A549 (cell line): ENCODE results near the gene FASTKD3. TPM values are rescaled to one million over a fixed set of nuclear protein-coding genes. Genes with fewer than 3 reads are reported as not detected.

Experiments
- ATAC-seq, 2 experiments: fragments of 200-7000 bp in 1 of 2; fragments of >200 bp in 1 of 2; cut with Nextera tagmentation in 1 of 2; cut with Tn5 transposase in 1 of 2; 3 replicates each; pipeline versions ENCODE4 v1.8.0 to v1.9.1; 2018 to 2020; ENCODE audit warnings: mild to moderate bottlenecking in 1 of 2, moderate library complexity in 1 of 2
- CTCF ChIA-PET: fragments of 300-600 bp; sonication (Branson Sonifier 250); formaldehyde crosslinking; extraction: SDS; loops from one replicate; lab custom pipeline; 2021; ENCODE audit warnings: antibody characterized with exemption, inconsistent platforms; lab: Yijun Ruan, JAX
- POLR2A ChIA-PET: fragments of 350-600 bp; formaldehyde crosslinking; extraction: SDS; loops from one replicate; lab custom pipeline; 2021; ENCODE audit warnings: antibody characterized with exemption, inconsistent platforms; lab: Yijun Ruan, JAX
- DNase-seq, 2 experiments: peaks; one replicate each; pipeline versions ENCODE4 v3.0.0 to v3.0.0-alpha.2; 2011 to 2016; ENCODE audit warnings: low read depth in 1 of 2, low spot score in 1 of 2
- FAIRE-seq: peaks from 2 replicates; lab custom pipeline; 2011; peaks lifted over from hg19 to GRCh38; lab: Jason Lieb, UNC
- H3K27ac ChIP-seq, 2 experiments: fragments of >200 bp; sonication (Bioruptor Twin); formaldehyde crosslinking; 3 replicates each; pipeline ENCODE4 v1.5.1; 2016 to 2017
- H3K4me1 ChIP-seq: fragments of >200 bp; sonication (Bioruptor Twin); formaldehyde crosslinking; 3 replicates; pipeline ENCODE4 v1.6.1; 2016
- H3K4me2 ChIP-seq: fragments of >200 bp; sonication (Bioruptor Twin); formaldehyde crosslinking; 3 replicates; pipeline ENCODE4 v1.6.1; 2016
- H3K4me3 ChIP-seq: fragments of >200 bp; sonication (Bioruptor Twin); formaldehyde crosslinking; 3 replicates; pipeline ENCODE4 v1.5.1; 2016
- H3K9me3 ChIP-seq: fragments of >200 bp; sonication (Bioruptor Twin); formaldehyde crosslinking; 3 replicates; pipeline ENCODE4 v1.6.1; 2016
- ATOH8 ChIP-seq: fragments of 250-450 bp; sonication (Bioruptor Pico); IDR thresholded peaks from 2 replicates; pipeline ENCODE4 v1.5.0; 2020; ENCODE audit warnings: low read depth, mild to moderate bottlenecking, moderate library complexity
- BHLHE40 ChIP-seq: IDR thresholded peaks from 2 replicates; pipeline ENCODE4 v1.6.1; 2012; ENCODE audit warnings: low read depth, low read length, inconsistent platforms
- CBX8 ChIP-seq: fragments of 200-600 bp; sonication (generic); IDR thresholded peaks from 2 replicates; pipeline ENCODE4 v1.6.1; 2016
- CEBPB ChIP-seq, 2 experiments: fragments of >200 bp in 1 of 2; sonication (Bioruptor Twin) in 1 of 2; formaldehyde crosslinking in 1 of 2; IDR thresholded peaks; 2 replicates each; pipeline ENCODE4 v1.6.1; 2012 to 2016
- CTCF ChIP-seq: fragments of >200 bp; sonication (Bioruptor Twin); formaldehyde crosslinking; IDR thresholded peaks from 3 replicates; pipeline ENCODE4 v1.5.1; 2016
- FOSL2 ChIP-seq, 2 experiments: fragments of 450-650 bp in 1 of 2; fragments of >200 bp in 1 of 2; sonication (Bioruptor Twin) in 1 of 2; formaldehyde crosslinking; IDR thresholded peaks; 2 replicates each; pipeline versions ENCODE4 v1.5.0 to v1.6.1; 2016 to 2020; ENCODE audit warnings: mild to moderate bottlenecking in 1 of 2, moderate library complexity in 1 of 2
- HMGXB4 ChIP-seq: fragments of 250-450 bp; sonication (Bioruptor Pico); IDR thresholded peaks from 2 replicates; pipeline ENCODE4 v1.5.0; 2021; ENCODE audit warnings: mild to moderate bottlenecking, moderate library complexity, borderline replicate concordance
- JUN ChIP-seq, 2 experiments: fragments of >200 bp; sonication (Bioruptor Twin); formaldehyde crosslinking; IDR thresholded peaks; 2 replicates in 1 of 2; 3 replicates in 1 of 2; pipeline ENCODE4 v1.6.1; 2016 to 2017
- KDM1A ChIP-seq: fragments of 200-600 bp; sonication (generic); IDR thresholded peaks from 2 replicates; pipeline ENCODE4 v1.6.1; 2016; ENCODE audit warnings: low read depth, mild to moderate bottlenecking
- KDM5A ChIP-seq: fragments of 200-600 bp; sonication (generic); IDR thresholded peaks from 2 replicates; pipeline ENCODE4 v1.6.1; 2016; ENCODE audit warnings: antibody characterized with exemption, mild to moderate bottlenecking
- MAZ ChIP-seq: fragments of 150-350 bp; IDR thresholded peaks from 2 replicates; pipeline ENCODE4 v1.6.1; 2014; ENCODE audit warnings: antibody characterized with exemption, low read depth, low read length, borderline replicate concordance
- MYC ChIP-seq: IDR thresholded peaks from 2 replicates; pipeline ENCODE4 v1.6.1; 2012; ENCODE audit warnings: mild to moderate bottlenecking, inconsistent platforms, low read length, improper control_type of control experiment, borderline replicate concordance
- NFE2L2 ChIP-seq: fragments of 150-350 bp; conservative IDR thresholded peaks from 2 replicates; pipeline ENCODE4 v1.6.1; 2014; ENCODE audit warnings: low read length
- NPAS2 ChIP-seq: fragments of 250-450 bp; sonication (Bioruptor Pico); IDR thresholded peaks from 2 replicates; pipeline ENCODE4 v1.8.0; 2022; ENCODE audit warnings: mild to moderate bottlenecking, moderate library complexity, borderline replicate concordance
- PBX3 ChIP-seq: IDR thresholded peaks from 2 replicates; pipeline ENCODE4 v1.6.1; 2012
- PHF8 ChIP-seq: fragments of 200-600 bp; sonication (generic); IDR thresholded peaks from 2 replicates; pipeline ENCODE4 v1.6.1; 2016; ENCODE audit warnings: low read depth, mild to moderate bottlenecking, antibody characterized with exemption, moderate library complexity, borderline replicate concordance
- POLR2A ChIP-seq: IDR thresholded peaks from 2 replicates; pipeline ENCODE4 v1.6.1; 2012; ENCODE audit warnings: mild to moderate bottlenecking, low read length
- RARB ChIP-seq: fragments of 250-450 bp; sonication (Bioruptor Pico); IDR thresholded peaks from 2 replicates; pipeline ENCODE4 v1.8.0; 2021; ENCODE audit warnings: mild to moderate bottlenecking, moderate library complexity
- TP53 ChIP-seq: fragments of 250-450 bp; sonication (Bioruptor Pico); IDR thresholded peaks from 2 replicates; pipeline ENCODE4 v1.5.0; 2021; ENCODE audit warnings: mild to moderate bottlenecking, moderate library complexity
- ZNF302 ChIP-seq: fragments of 250-450 bp; sonication (Bioruptor Pico); IDR thresholded peaks from 2 replicates; pipeline ENCODE4 v1.9.0; 2021; ENCODE audit warnings: inconsistent platforms, mild to moderate bottlenecking, moderate library complexity
- WGBS: methylation state at CpG from one replicate; pipeline ENCODE4 v1.1.6; 2017; ENCODE audit errors: missing lambda C conversion rate; 5-methylcytosine and 5-hydroxymethylcytosine counted together
- polyA plus RNA-seq, 4 experiments: library from polyadenylated mRNA; depleted of rRNA in 3 of 4; stranded (reverse); fragments of >200 nt; fragmentation: RNase III in 1 of 4; extraction: RNeasy Plus Mini Kit Qiagen cat#74134 plus additional on column Dnase treatment in 1 of 4; gene quantifications; 2 replicates in 3 of 4; 3 replicates in 1 of 4; pipeline ENCODE4 v1.2.3, GENCODE V29; 2011 to 2017

The FASTKD3 gene
- polyA plus RNA-seq, 2 of the 4 experiments (the other 2 are of a cell fraction): 19.5 to 24.8 TPM

GRCh38 chr5:7894439-7894838 is 25.6 kb upstream of the FASTKD3 start:
- ChIA-PET CTCF (no interaction called here), POLR2A (no interaction called here)
- no peaks in the 10 kb centered on the region for H3K9me3 ChIP-seq
- H3K4me2 ChIP-seq: no peak overlapping the region
- H3K4me3 ChIP-seq: no peak overlapping the region
- no peak for ATAC-seq
- DNase-seq: no peak
- H3K27ac ChIP-seq: no peak overlapping the region
- H3K4me1 ChIP-seq: no peaks in the 10 kb centered on the region
- 89% methylated on average over 5 of the region's 5 CpGs for WGBS
- FAIRE-seq: no peak
- TF ChIP-seq PBX3: no peak
- TF ChIP-seq CEBPB (IDR thresholded peaks at IDR 0.05): no peak
- no peak for TF ChIP-seq CBX8
- TF ChIP-seq KDM5A: no peak
- TF ChIP-seq BHLHE40: no peak
- TF ChIP-seq MAZ: no peak
- no peak for TF ChIP-seq RARB (CRISPR knock-in tag)
- no peak for TF ChIP-seq KDM1A
- no peak for TF ChIP-seq NPAS2

- Histone ChIP-seq H3K4me3 (no peak overlapping the region), H3K27ac (no peak overlapping the region), H3K9me3 (no peaks in the 10 kb centered on the region), H3K4me1 (peaks cover 3% of the 10 kb centered on the region; the same call in 1 of the 3 replicates), H3K4me2 (no peak overlapping the region)
- 96% methylated on average over 9 of the region's 9 CpGs for WGBS
- ChIA-PET POLR2A (no interaction called here), CTCF (interaction anchor here (1.1 to 1.2 kb wide), 2 partner anchors 9 to 11 kb away, joined by 3 read pairs; no protein-coding TSS in a partner anchor)
- no peak for ATAC-seq
- TF ChIP-seq MYC (no peak), POLR2A (no peak), MAZ (no peak), JUN (IDR thresholded peaks at IDR 0.05) (no peak), HMGXB4 (CRISPR knock-in tag) (no peak), NFE2L2 (no peak), PHF8 (no peak), FOSL2 (IDR thresholded peaks at IDR 0.05) (no peak), FOSL2 (CRISPR knock-in tag; IDR thresholded peaks at IDR 0.05) (no peak), TP53 (no peak), CTCF (no peak), ZNF302 (CRISPR knock-in tag) (no peak), ATOH8 (no peak), KDM5A (no peak)
- DNase-seq: no peak
- FAIRE-seq: no peak
Observed at GRCh38 chr5:7888901-7889300, 20.1 kb upstream of the FASTKD3 start.
